GM12874 (cell line): ENCODE measurements around the gene P4HA3.

Experiments used
- CTCF ChIP-seq: IDR thresholded peaks from 2 replicates; pipeline ENCODE4 v1.5.1; 2011; ENCODE audit warnings: low read depth, mild to moderate bottlenecking, control low read depth, low read length, moderate library complexity; ENCODE audit not compliant: insufficient read depth

The P4HA3 gene

GRCh38 chr11:74284466-74284865 lies 27.0 kb downstream of the P4HA3 start:
- no peak for TF ChIP-seq CTCF

- no peak for TF ChIP-seq CTCF
Measured at GRCh38 chr11:74283580-74284180, 27.8 kb downstream of the P4HA3 start.

GRCh38 chr11:74282914-74283371 lies 28.5 kb downstream of the P4HA3 start:
- no peak for TF ChIP-seq CTCF

GRCh38 chr11:74282421-74282820 lies 29.0 kb downstream of the P4HA3 start:
- no peak for TF ChIP-seq CTCF

GRCh38 chr11:74280494-74280893 lies 30.9 kb downstream of the P4HA3 start:
- no peak for TF ChIP-seq CTCF

GRCh38 chr11:74279256-74279655 lies 32.2 kb downstream of the P4HA3 start:
- no peak for TF ChIP-seq CTCF

GRCh38 chr11:74278721-74279161 lies 32.7 kb downstream of the P4HA3 start:
- no peak for TF ChIP-seq CTCF
